ENCODE results near the gene PLXDC1. TPM values are rescaled to one million over a fixed set of nuclear protein-coding genes. Genes with fewer than 3 reads are reported as not detected.
A peak's percentile ranks its signal among the peaks of the same experiment; 100 is the strongest.

PLXDC1 gene
- total RNA-seq, 1 donor from 2014 or later, result 19.5 TPM

DNA sequence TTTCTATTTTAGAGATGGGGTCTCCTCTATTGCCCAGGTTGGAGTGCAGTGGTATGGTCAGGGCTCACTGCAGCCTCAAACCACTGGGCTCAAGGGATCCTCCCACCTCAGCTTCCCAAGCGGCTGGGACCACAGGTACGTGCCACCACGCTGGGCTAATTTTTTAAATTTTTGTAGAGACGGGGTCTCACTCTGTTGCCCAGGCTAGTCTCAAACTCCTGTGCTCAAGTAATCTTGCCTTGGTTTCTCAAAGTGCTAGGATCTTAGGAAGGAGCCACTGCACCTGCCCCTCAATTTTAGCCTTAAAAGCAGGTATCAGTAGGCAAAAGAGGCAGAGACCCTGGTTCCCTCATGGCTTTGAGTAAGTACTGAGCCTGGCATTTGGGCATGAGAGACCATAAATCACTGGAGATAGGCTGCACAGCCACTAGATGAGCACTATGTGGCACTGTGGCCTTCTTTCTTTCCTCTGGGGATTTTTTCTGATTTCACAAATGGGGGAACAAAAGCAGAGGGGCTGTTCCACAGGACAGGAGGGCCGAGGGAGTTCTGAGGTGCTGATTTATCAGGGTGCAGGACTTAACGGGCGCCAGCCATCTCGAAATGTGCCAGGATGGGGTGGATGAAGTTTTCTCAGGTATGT, 82.2 kb downstream of the PLXDC1 start:
- H3K36me3 ChIP-seq, result no peaks in the 10 kb centered on the region
- H3K4me1 ChIP-seq, result no peaks in the 10 kb centered on the region
- H3K9me3 ChIP-seq, result no peaks in the 10 kb centered on the region
- ATAC-seq (peak; percentile 56 to 74), DNase-seq (no peak)
- no peak overlapping the region for H3K27ac ChIP-seq
- peak; percentile 57 for TF ChIP-seq CTCF (IDR thresholded peaks at IDR 0.05)
- H3K27me3 ChIP-seq (ENCODE audit: low read depth), result no peaks in the 10 kb centered on the region
- H3K4me3 ChIP-seq, result no peak overlapping the region
- intact Hi-C loops (cut with DNase I), result no loop called here

- H3K27ac ChIP-seq, result no peak overlapping the region
- ATAC-seq, result no peak
- no peaks in the 10 kb centered on the region for H3K27me3 ChIP-seq (ENCODE audit: low read depth)
- no peak overlapping the region for H3K4me3 ChIP-seq
- H3K9me3 ChIP-seq, result no peaks in the 10 kb centered on the region
- intact Hi-C loops (cut with DNase I), result no loop called here
- H3K36me3 ChIP-seq, result no peaks in the 10 kb centered on the region
- no peak for TF ChIP-seq CTCF (IDR thresholded peaks at IDR 0.05)
- no peak for DNase-seq
- no peaks in the 10 kb centered on the region for H3K4me1 ChIP-seq
These were observed 86.6 kb downstream of the PLXDC1 start for GRCh38 chr17:39064819-39065218.

GRCh38 chr17:39064374-39064773, 87.1 kb downstream of the PLXDC1 start:
- ATAC-seq, result no peak
- TF ChIP-seq CTCF (IDR thresholded peaks at IDR 0.05), result no peak
- intact Hi-C loops (cut with DNase I), result no loop called here
- Histone ChIP-seq H3K4me3 (no peak overlapping the region), H3K27me3 (ENCODE audit: low read depth) (no peaks in the 10 kb centered on the region), H3K4me1 (no peaks in the 10 kb centered on the region), H3K27ac (no peak overlapping the region), H3K36me3 (no peaks in the 10 kb centered on the region), H3K9me3 (no peaks in the 10 kb centered on the region)
- DNase-seq, result no peak

DNA sequence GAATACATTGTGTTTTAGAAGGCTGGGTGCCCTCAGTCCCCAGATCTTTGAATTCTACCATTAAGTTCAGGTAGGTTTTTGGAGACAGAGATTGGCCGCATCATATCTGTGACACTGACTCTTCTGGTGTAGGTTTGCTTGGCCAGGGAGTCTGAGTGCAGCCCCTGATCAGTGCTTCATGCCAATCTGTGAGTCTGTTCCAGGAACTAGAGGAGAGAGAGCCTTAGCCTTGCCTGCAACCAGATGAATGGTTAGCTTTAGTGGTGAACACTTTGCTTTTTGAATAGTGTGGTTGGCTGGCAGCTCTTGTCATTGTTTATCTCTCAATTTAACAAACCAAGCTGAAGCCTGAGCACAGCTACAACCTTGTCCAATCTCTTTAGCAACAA, 87.8 kb downstream of the PLXDC1 start:
- Histone ChIP-seq H3K36me3 (no peaks in the 10 kb centered on the region), H3K27ac (no peak overlapping the region), H3K9me3 (no peaks in the 10 kb centered on the region), H3K27me3 (ENCODE audit: low read depth) (no peaks in the 10 kb centered on the region), H3K4me3 (no peak overlapping the region), H3K4me1 (no peaks in the 10 kb centered on the region)
- no peak for TF ChIP-seq CTCF (IDR thresholded peaks at IDR 0.05)
- ATAC-seq (no peak), DNase-seq (no peak)
- intact Hi-C loops (cut with DNase I), result no loop called here

DNA sequence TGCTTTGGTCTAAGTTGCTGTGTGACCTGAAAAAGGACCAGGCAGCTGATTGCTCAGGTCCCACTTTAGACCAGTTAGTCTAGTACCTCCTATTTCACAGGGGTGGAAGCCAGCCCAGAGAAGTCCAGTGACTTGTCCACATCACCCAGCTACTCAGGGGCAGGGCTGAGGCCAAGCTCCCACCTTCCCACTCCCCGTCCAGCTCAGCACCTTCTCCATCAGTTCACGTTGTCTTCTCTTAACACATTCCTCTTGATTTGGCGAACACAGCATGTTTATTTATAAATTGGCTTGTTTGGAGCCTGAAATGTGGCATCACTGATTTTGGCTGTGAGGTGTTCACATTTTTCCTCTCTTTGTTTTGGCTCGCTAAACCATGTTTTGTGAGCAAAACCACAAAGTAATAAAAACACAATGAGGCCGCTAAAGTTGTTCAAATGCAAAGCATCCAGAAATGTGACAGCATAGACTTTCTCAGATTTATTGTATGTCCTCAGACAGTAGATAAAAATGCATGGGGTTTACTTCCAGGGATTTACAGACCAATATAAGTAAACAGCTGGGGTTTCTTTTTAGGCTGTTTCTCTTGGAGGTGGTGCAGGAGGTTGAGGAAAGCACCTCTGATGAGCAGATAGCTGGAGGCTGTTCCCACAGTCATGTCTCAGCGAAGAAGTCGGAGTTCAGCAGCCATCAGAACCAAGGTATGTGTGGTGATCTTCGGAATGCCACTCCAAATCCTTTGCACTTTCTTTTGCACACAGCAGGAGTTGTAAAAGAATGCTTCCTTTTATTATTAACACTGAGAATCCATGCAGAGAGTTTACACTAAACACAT, 88.4 kb downstream of the PLXDC1 start:
- intact Hi-C loops (cut with DNase I), result no loop called here
- TF ChIP-seq CTCF (IDR thresholded peaks at IDR 0.05), result no peak
- no peak for ATAC-seq

More for the DNA sequence above, 88.4 kb downstream of the PLXDC1 start:
- H3K36me3 ChIP-seq, result no peaks in the 10 kb centered on the region
- no peak overlapping the region for H3K27ac ChIP-seq
- DNase-seq, result no peak
- no peaks in the 10 kb centered on the region for H3K9me3 ChIP-seq
- H3K4me3 ChIP-seq, result no peak overlapping the region
- H3K27me3 ChIP-seq (ENCODE audit: low read depth), result no peaks in the 10 kb centered on the region
- H3K4me1 ChIP-seq, result no peaks in the 10 kb centered on the region

Measured in lower lobe of right lung (tissue), 2 donors.